ENCODE measurements around the gene ASB18. TPM values are rescaled to one million over a fixed set of nuclear protein-coding genes. Genes with fewer than 3 reads are reported as not detected.
A peak's percentile ranks its signal among the peaks of the same experiment; 100 is the strongest.

Gene ASB18, protein sequence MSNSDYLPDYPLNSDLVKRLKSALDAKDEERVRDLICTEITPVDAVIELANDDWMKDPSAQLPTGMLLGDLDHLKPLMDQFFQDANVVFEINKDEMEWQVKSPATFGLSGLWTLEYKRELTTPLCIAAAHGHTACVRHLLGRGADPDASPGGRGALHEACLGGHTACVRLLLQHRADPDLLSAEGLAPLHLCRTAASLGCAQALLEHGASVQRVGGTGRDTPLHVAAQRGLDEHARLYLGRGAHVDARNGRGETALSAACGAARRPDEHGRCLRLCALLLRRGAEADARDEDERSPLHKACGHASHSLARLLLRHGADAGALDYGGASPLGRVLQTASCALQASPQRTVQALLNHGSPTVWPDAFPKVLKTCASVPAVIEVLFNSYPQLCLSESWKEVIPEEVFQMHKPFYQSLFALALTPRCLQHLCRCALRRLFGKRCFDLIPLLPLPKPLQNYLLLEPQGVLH
- total RNA-seq = not detected

DNA sequence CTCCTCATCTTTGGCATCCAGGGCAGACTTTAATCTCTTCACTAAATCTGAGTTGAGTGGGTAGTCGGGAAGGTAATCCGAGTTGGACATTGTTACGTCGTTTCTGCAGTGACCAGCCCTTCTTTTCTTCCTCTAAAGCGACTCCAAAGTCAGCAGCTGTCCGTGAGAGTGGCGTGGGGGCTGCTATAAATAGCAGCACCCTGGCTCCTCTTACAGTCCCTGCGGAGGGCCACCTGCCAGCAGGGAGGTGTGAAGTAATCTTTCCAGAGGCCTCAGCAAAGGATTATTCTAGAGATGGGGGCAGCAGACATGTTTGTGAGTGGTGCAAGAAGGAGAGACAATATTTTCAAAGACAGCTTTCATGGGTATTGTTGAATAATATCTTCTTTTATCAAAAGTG is at the start of gene ASB18:
Gene ASB18, minus strand, starts transcription at position 151 of the 400 bp plus-strand sequence. Its CDS starts 61 bp downstream, at position 90.
- no peak for TF ChIP-seq POLR2A (IDR thresholded peaks at IDR 0.05)
- TF ChIP-seq, protein P1, sequence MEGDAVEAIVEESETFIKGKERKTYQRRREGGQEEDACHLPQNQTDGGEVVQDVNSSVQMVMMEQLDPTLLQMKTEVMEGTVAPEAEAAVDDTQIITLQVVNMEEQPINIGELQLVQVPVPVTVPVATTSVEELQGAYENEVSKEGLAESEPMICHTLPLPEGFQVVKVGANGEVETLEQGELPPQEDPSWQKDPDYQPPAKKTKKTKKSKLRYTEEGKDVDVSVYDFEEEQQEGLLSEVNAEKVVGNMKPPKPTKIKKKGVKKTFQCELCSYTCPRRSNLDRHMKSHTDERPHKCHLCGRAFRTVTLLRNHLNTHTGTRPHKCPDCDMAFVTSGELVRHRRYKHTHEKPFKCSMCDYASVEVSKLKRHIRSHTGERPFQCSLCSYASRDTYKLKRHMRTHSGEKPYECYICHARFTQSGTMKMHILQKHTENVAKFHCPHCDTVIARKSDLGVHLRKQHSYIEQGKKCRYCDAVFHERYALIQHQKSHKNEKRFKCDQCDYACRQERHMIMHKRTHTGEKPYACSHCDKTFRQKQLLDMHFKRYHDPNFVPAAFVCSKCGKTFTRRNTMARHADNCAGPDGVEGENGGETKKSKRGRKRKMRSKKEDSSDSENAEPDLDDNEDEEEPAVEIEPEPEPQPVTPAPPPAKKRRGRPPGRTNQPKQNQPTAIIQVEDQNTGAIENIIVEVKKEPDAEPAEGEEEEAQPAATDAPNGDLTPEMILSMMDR (IDR thresholded peaks at IDR 0.05) = no peak
- no peak for DNase-seq (ENCODE audit: low spot score in 2 of 2)
- no peak within 1 kb of the TSS for H3K4me3 ChIP-seq (ENCODE audit: low read depth, poor library complexity, severe bottlenecking)
- intact Hi-C loops (cut with DNase I; ENCODE audit: low total_unique reads) = no loop called here
- WGBS, 2 donors = 46 to 49% methylated on average over 8 of the region's 8 CpGs

GRCh38 chr2:236311286-236311685 is 47.1 kb upstream of the ASB18 start:
- WGBS, 2 donors = 93 to 100% methylated on average over 2 to 3 of the region's 3 CpGs

GRCh38 chr2:236309669-236310029 is 45.4 kb upstream of the ASB18 start:
- H3K4me3 ChIP-seq (ENCODE audit: low read depth, poor library complexity, severe bottlenecking) = no peak overlapping the region
- no peak for DNase-seq (ENCODE audit: low spot score in 2 of 2)
- TF ChIP-seq, protein P1 (IDR thresholded peaks at IDR 0.05) = no peak
- TF ChIP-seq POLR2A (IDR thresholded peaks at IDR 0.05) = no peak
- intact Hi-C loops (cut with DNase I; ENCODE audit: low total_unique reads) = no loop called here
- 44 to 58% methylated on average over 7 to 9 of the region's 9 CpGs for WGBS, 2 donors

More at GRCh38 chr2:236311286-236311685, 47.1 kb upstream of the ASB18 start:
- TF ChIP-seq, protein P1 (IDR thresholded peaks at IDR 0.05) = no peak
- no peak for TF ChIP-seq POLR2A (IDR thresholded peaks at IDR 0.05)
- intact Hi-C loops (cut with DNase I; ENCODE audit: low total_unique reads) = no loop called here
- peak in 1 of 2 donors; percentile 59 for DNase-seq (ENCODE audit: low spot score in 2 of 2)
- no peak overlapping the region for H3K4me3 ChIP-seq (ENCODE audit: low read depth, poor library complexity, severe bottlenecking)

- 67 to 72% methylated on average over 19 of the region's 19 CpGs for WGBS, 2 donors
- peak in 1 of 2 donors; percentile 68 for DNase-seq (ENCODE audit: low spot score in 2 of 2)
- no peak overlapping the region for H3K4me3 ChIP-seq (ENCODE audit: low read depth, poor library complexity, severe bottlenecking)
- intact Hi-C loops (cut with DNase I; ENCODE audit: low total_unique reads) = no loop called here
- TF ChIP-seq, protein P1 (IDR thresholded peaks at IDR 0.05) = no peak
- no peak for TF ChIP-seq POLR2A (IDR thresholded peaks at IDR 0.05)
Measured at GRCh38 chr2:236308855-236309668, 44.9 kb upstream of the ASB18 start.

- intact Hi-C loops (cut with DNase I; ENCODE audit: low total_unique reads) = no loop called here
- DNase-seq (ENCODE audit: low spot score in 2 of 2) = no peak
- H3K4me3 ChIP-seq (ENCODE audit: low read depth, poor library complexity, severe bottlenecking) = no peak overlapping the region
- 86 to 87% methylated on average over 12 of the region's 12 CpGs for WGBS, 2 donors
- TF ChIP-seq, protein P1 (IDR thresholded peaks at IDR 0.05) = no peak
- TF ChIP-seq POLR2A (IDR thresholded peaks at IDR 0.05) = no peak
Measured at GRCh38 chr2:236307641-236308040, 43.4 kb upstream of the ASB18 start.
